RPMI8226 (cell line): Measurements from ENCODE around the gene AP3S1.
A peak's percentile ranks its signal among the peaks of the same experiment; 100 is the strongest.
"Not testable (repeated sequence)": the region's sequence is repeated elsewhere in the genome, so short reads cannot be mapped to it uniquely, and the experiment has no call there.

Experiments
- DNase-seq: peaks from one replicate; pipeline ENCODE4 v3.0.0-alpha.2; 2015

The AP3S1 gene

GRCh38 chr5:115841382-115842088 is at the start of gene AP3S1, which contains the start of gene ATG12:
TSS of gene AP3S1 (plus strand) at chr5:115841935. CDS start at chr5:115842038, 103 bp downstream.
TSS of gene ATG12 (minus strand) at chr5:115841565. CDS start at chr5:115841552, 13 bp downstream.
- DNase-seq = peak; percentile 97

GRCh38 chr5:115795700-115796099 is 46.0 kb upstream of the AP3S1 start:
- no peak for DNase-seq

GRCh38 chr5:115796656-115797055 is 45.1 kb upstream of the AP3S1 start:
- no peak for DNase-seq

GRCh38 chr5:115798252-115798651 is 43.5 kb upstream of the AP3S1 start:
- DNase-seq = no peak

GRCh38 chr5:115800108-115800507 is 41.6 kb upstream of the AP3S1 start:
- DNase-seq = no peak

- DNase-seq = no peak
These were observed 40.6 kb upstream of the AP3S1 start for GRCh38 chr5:115801152-115801551.

- DNase-seq = no peak
These were observed 39.8 kb upstream of the AP3S1 start for GRCh38 chr5:115801984-115802383.

GRCh38 chr5:115806986-115807653 is 34.6 kb upstream of the AP3S1 start:
- no peak for DNase-seq

- no peak for DNase-seq
These were observed 34.1 kb upstream of the AP3S1 start for GRCh38 chr5:115807654-115808052.

GRCh38 chr5:115808066-115808465 is 33.7 kb upstream of the AP3S1 start:
- not testable (repeated sequence) for DNase-seq

GRCh38 chr5:115809946-115810345 is 31.8 kb upstream of the AP3S1 start:
- no peak for DNase-seq

- no peak for DNase-seq
These were observed 31.0 kb upstream of the AP3S1 start for GRCh38 chr5:115810761-115811160.

- DNase-seq = no peak
These were observed 30.3 kb upstream of the AP3S1 start for GRCh38 chr5:115811406-115811805.

GRCh38 chr5:115812372-115812771 is 29.4 kb upstream of the AP3S1 start:
- DNase-seq = no peak

GRCh38 chr5:115813719-115814118 is 28.0 kb upstream of the AP3S1 start:
- no peak for DNase-seq

- DNase-seq = no peak
These were observed 26.6 kb upstream of the AP3S1 start for GRCh38 chr5:115815006-115815692.

- no peak for DNase-seq
These were observed 26.0 kb upstream of the AP3S1 start for GRCh38 chr5:115815693-115816225.

- no peak for DNase-seq
These were observed 25.3 kb upstream of the AP3S1 start, which contains the start of gene CDO1 for GRCh38 chr5:115816226-115817081. TSS of gene CDO1 (minus strand) at chr5:115816659. CDS start at chr5:115816397, 262 bp downstream.

- DNase-seq = no peak
These were observed 24.3 kb upstream of the AP3S1 start for GRCh38 chr5:115817386-115817785.

GRCh38 chr5:115818821-115819220 is 22.9 kb upstream of the AP3S1 start:
- DNase-seq = no peak

- no peak for DNase-seq
These were observed 20.9 kb upstream of the AP3S1 start for GRCh38 chr5:115820846-115821245.

- not testable (repeated sequence) for DNase-seq
These were observed 16.8 kb upstream of the AP3S1 start for GRCh38 chr5:115824983-115825382.
